GM11168 (cell line): ENCODE results near the gene TEAD2.
"Not testable (repeated sequence)": the region's sequence is repeated elsewhere in the genome, so short reads cannot be mapped to it uniquely, and the experiment has no call there.

Experiments used
- in situ Hi-C: fragments of 300-500 bp; cut with MboI; formaldehyde crosslinking; loops from one replicate; pipeline ENCODE4 v1.12.0; 2022; ENCODE audit warnings: low sequenced_read_pairs; ENCODE audit not compliant: unreplicated experiment

The TEAD2 gene

GRCh38 chr19:49389406-49389805 is 27.2 kb upstream of the TEAD2 start:
- in situ Hi-C loops: no loop called here

- in situ Hi-C loops: no loop called here
Observed at GRCh38 chr19:49387936-49388372, 25.7 kb upstream of the TEAD2 start, which contains the start of gene KASH5. Gene KASH5, plus strand, starts transcription at chr19:49388249. Its CDS starts 2,635 bp downstream, at chr19:49390884.

DNA sequence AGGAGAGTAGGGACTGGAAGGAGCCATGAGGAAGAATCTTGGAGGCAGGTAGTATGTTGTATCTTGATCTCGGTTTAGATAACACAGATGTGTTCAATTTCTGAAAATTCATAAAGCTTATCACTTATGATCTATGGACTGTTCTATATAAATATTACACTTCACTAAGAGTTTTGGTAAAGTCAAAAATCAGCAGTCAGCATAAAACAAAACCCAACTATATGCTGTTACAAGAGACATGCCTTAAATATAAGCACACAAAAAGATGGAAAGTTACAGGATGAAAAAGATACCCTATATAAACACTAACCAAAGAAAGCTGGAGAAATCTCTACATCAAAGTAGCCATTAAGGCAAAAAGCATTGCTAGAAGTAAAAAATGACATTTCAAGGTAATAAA is 21.4 kb upstream of the TEAD2 start:
- in situ Hi-C loops: no loop called here

- in situ Hi-C loops: no loop called here
Observed at GRCh38 chr19:49382639-49383038, 20.4 kb upstream of the TEAD2 start.

DNA sequence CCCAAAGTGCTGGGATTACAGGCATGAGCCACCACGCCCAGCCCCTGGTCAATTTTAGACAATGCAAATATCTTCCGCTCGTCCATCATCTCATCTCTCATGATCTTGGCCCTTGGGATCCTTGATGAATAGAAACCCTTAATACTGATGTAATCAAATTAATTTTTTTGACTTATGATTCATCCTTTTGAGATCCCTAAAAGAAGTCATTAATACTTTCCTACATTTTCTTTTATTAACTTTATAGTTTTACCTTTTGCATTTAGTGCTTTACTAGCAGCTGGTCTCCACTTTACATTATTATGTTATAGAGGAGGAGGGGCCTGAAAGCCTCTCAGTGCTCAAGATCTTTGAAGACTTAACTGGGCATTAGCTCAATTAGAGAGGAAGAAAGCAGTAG is 18.2 kb upstream of the TEAD2 start:
- in situ Hi-C loops: no loop called here

- in situ Hi-C loops: no loop called here
Observed at GRCh38 chr19:49378512-49378911, 16.3 kb upstream of the TEAD2 start.

- in situ Hi-C loops: no loop called here
Observed at GRCh38 chr19:49374665-49375434, 12.6 kb upstream of the TEAD2 start.

GRCh38 chr19:49373174-49373573 is 11.0 kb upstream of the TEAD2 start:
- in situ Hi-C loops: not testable (repeated sequence)

- in situ Hi-C loops: no loop called here
Observed at GRCh38 chr19:49371184-49371583, 9.0 kb upstream of the TEAD2 start.

- in situ Hi-C loops: no loop called here
Observed at GRCh38 chr19:49368711-49369358, 6.6 kb upstream of the TEAD2 start.

- in situ Hi-C loops: no loop called here
Observed at GRCh38 chr19:49366110-49366509, 3.9 kb upstream of the TEAD2 start.

GRCh38 chr19:49364083-49364737 is 2.0 kb upstream of the TEAD2 start:
- in situ Hi-C loops: no loop called here

DNA sequence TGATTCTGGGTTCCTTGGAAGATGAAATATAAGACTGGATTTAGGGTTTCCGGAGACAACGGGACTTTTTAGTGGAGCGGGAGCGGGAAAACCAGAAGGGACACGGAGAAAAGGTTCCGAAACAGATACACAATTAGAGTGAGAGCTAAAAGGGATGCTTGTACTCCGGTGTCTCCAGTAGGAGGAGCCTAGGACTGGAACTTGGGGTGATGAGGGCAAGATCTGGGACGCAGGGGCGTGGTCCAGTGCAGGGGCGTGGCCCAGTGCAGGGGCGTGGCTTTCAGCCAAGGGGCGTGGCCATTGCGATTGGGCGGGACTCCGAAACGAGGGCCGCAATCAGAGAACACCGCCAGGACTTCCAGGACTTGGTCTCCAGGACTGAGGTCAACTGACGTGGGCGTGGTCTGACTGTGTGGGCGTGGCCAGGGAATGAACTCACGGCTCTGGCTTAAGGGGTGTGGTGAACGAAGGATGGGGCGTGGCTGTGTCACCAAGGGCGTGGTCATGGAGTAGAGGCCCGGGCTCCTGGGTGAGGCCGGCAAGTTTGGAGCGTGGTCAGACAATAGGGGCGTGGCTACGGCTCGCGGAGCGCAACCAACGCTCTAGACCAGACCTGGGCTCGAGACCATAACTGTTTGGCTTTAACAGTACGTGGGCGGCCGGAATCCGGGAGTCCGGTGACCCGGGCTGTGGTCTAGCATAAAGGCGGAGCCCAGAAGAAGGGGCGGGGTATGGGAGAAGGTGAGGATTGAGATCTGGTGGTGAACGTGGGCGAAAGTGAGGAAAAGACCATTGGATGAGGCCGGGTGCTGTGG is 1.3 kb upstream of the TEAD2 start, which contains the start of gene DKKL1:
Gene DKKL1 (plus strand): TSS at position 610 of the 815 bp plus-strand sequence. CDS start 122 bp downstream, at position 732.
- in situ Hi-C loops: no loop called here

GRCh38 chr19:49362929-49363267 is 682 bp upstream of the TEAD2 start:
- in situ Hi-C loops: no loop called here

- in situ Hi-C loops: no loop called here
Observed at GRCh38 chr19:49361438-49362047, 673 bp downstream of the TEAD2 start.

DNA sequence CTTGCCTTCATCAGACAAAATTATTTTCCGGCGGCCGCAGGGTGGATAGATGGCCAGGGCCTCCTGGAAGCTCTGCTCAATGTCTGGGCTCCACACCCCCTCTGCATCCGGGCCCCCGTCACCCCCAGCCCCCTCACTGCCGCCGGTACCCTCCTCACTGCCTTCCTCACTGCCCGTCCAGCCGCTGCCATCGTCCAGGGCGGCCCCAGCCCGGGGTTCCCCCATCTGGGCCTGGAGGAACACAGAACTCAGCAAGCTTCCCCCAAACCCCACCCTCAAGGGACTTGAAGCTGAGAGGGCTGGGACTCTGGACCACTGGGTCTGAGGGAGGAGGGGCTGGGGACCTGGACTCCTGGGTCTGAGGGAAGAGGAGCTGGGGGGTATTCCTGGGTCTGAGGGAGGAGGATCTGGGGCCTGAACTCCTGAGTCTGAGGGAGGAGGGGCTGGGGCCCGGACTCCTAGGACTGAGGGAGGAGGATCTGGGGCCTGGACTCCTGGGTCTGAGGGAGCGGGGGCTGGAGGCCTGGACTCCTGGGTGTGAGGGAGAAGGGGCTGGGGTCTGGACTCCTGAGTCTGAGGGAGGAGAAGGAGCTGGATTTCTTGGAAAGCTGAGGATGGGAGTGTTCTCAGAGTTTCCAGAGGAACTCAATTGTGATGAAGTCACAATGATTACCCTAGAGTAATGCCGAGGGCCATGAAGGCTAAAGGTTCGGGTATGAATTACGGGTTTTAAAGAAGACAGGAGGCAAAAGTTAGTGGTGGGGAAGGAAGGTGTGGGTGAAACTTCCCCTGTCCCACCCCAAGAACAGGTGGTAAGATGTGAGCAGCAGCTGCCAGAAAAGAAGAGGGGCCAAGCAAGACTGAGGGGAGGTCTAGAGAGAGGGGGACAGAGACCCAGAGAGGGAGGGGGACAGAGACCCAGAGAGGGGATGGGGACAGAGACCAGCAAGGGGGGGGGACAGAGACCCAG is 2.1 kb downstream of the TEAD2 start:
- in situ Hi-C loops: no loop called here

DNA sequence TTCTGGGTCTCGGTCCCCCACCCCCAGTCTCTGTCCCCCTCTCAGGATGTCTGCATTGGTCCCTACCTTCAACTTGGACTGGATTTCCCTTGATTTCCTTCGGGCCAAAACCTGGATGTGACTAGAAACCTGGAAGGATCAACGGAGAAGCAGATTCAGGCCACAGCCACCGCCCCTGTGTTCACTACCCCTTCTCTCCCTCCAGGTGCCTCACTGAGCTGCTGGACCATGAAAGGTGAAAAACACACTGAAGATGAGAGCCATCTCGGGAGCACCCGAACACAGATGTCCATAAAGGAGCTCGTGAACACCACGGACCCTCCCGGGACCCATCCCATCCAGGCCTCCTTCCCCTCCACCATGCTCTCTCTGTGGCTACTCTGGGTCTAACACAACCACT is 5.0 kb downstream of the TEAD2 start:
- in situ Hi-C loops: no loop called here

GRCh38 chr19:49356382-49356781 is 5.8 kb downstream of the TEAD2 start:
- in situ Hi-C loops: no loop called here

DNA sequence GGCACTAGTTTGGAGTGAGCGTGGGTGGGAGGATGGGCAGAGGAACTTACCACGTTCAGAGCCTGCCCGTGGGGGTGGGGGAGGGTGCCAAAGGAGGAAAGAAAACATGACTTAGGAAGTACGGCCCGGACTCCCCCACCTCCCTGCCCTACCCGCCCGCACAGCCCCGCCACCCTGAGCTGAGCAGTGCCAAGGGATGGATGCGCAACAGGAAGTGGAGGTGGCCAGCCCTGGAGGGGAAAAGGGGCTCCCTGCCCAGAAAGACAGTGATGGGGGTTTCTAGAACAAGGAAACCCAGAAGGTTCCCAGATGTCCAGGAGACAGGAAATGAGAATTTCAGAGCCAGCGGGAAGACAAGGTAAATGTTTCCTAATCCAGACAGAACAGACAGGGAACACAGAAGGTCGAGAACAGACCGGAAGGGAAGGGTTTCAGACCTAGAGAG is 6.3 kb downstream of the TEAD2 start:
- in situ Hi-C loops: no loop called here
